Measurements from ENCODE around the gene FAAP24.
"Not testable (repeated sequence)": the region's sequence is repeated elsewhere in the genome, so short reads cannot be mapped to it uniquely, and the experiment has no call there.

Gene FAAP24

GRCh38 chr19:33000510-33000909, 28.5 kb downstream of the FAAP24 start:
- DNase-seq, result no peak

- no peak for DNase-seq
Measured at GRCh38 chr19:33000910-33001309, 28.9 kb downstream of the FAAP24 start.

- not testable (repeated sequence) for DNase-seq
Measured at GRCh38 chr19:33002126-33002865, 30.3 kb downstream of the FAAP24 start.

GRCh38 chr19:33003424-33004024, 31.5 kb downstream of the FAAP24 start:
- not testable (repeated sequence) for DNase-seq

GRCh38 chr19:33005440-33005839, 33.4 kb downstream of the FAAP24 start:
- DNase-seq, result no peak

GRCh38 chr19:33008738-33009137, 36.7 kb downstream of the FAAP24 start:
- DNase-seq, result no peak

GRCh38 chr19:33010891-33011290, 38.8 kb downstream of the FAAP24 start:
- DNase-seq, result not testable (repeated sequence)

- no peak for DNase-seq
Measured at GRCh38 chr19:33022472-33023116, 50.6 kb downstream of the FAAP24 start.

GRCh38 chr19:33024398-33024797, 52.4 kb downstream of the FAAP24 start:
- no peak for DNase-seq

- not testable (repeated sequence) for DNase-seq
Measured at GRCh38 chr19:33025468-33026238, 53.6 kb downstream of the FAAP24 start.

GRCh38 chr19:33026602-33027001, 54.6 kb downstream of the FAAP24 start:
- DNase-seq, result not testable (repeated sequence)

All from stimulated activated CD4-positive, alpha-beta T cell treated with anti-CD3 and anti-CD28 coated beads, Interleukin-4, amount 100 ng/mL, for 24 hours (primary cell).